A549 treated with Mapracorat at 1 μM for 4 hours (cell line): ENCODE data around the gene CDK13. TPM values are rescaled to one million over a fixed set of nuclear protein-coding genes. Genes with fewer than 3 reads are reported as not detected.

Source experiments
- total RNA-seq: library from RNA; stranded (reverse); fragments of 200-300 nt; extraction: Qiagen RNA extraction; gene quantifications from 5 replicates; pipeline ENCODE4 v1.2.3, GENCODE V29; 2022

Gene CDK13
- 20.0 to 21.9 TPM (median 20.2 TPM) in 5 replicates for total RNA-seq

DNA sequence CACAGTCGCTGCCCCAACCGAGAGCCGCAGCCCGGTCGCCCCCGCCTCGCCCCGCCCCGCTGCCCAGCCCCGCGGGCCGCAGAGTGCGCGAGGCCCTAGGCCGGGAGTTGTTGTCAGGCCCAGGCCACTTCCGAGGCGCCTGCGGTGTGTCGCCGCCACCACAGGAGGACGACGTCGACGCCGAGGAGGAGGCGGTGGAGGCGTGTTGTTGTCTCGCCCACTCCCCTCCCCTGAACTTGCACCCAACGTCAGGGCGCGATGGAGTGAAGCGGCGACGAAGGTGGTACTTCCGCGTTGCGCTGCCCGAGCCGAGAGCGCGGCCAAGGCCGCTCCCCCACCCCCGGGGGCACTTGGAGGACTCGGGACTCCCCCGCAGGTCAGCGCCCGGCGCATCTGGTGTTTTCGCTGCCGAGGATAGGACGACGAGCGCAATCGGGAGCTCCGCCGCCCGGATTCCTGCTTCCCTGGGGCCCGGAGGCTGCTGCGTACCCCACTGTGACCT is at the start of gene CDK13:
TSS of gene CDK13 (plus strand) at position 286 of the 502 bp plus-strand sequence. CDS start 386 bp downstream, outside the sequence.

DNA sequence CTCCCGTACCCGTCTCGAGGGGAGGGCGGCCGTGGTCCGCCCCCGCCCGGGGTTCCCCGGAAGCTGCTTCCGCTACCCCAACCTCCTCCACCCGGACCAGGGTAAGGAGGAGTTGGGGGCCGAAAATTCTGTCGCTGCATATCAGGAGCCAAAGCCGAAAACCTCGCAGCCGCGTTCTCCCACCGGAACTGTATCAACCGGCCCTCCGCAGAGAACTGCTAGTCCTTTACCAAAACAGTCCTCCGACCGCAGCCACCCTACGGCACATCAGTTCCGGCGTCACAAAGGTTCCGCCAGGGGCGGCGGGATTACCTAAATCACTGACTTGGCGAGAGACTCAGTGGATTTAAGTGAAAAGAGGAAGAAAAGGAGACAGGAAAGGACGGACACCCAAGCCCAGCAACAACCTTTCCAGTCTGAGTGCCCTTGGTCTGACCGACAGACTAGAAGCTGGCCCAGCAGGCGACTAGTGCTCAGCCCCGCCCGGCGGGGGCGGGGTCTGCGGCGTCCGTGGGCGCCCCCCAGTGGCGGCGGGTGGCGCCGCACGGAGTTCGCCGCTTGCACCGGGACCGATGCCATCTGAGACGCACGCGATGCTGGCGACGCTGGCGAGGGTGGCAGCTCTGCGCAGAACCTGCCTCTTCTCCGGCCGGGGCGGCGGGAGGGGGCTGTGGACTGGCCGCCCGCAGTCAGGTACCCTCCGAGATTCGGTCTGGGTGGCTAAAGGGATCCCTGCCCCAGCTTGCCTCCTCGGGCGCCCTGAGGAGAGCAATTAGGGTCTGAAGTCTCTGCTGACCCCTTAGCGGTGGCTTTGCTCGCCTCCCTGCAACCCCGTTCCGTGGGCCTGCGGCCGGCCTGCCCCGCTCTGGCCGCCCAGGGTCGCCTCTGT is 184.6 kb downstream of the CDK13 start, which contains the start of the genes MPLKIP and SUGCT:
TSS of gene MPLKIP (minus strand) at position 195 of the 889 bp plus-strand sequence. CDS start at position 140, 55 bp downstream.
TSS of gene SUGCT (plus strand) at position 578 of the 889 bp plus-strand sequence.

Other genes with a start within 250 kb of the CDK13 start
- gene MPLKIP, start 184.4 kb downstream of the CDK13 start, total RNA-seq, result 31.2 to 39.3 TPM (median 37.6 TPM) in 5 replicates
- gene SUGCT, start 184.7 kb downstream of the CDK13 start, total RNA-seq, result 0.98 to 1.8 TPM (median 1.1 TPM) in 5 replicates